HG03521 (cell line): Measurements from ENCODE around the gene OPN1LW.
"Not testable (repeated sequence)": the region's sequence is repeated elsewhere in the genome, so short reads cannot be mapped to it uniquely, and the experiment has no call there.

ENCODE experiments used
- ATAC-seq: cut with Tn5 transposase; IDR thresholded peaks from one replicate; pipeline ENCODE4 v1.9.1; 2021; ENCODE audit warnings: mild to moderate bottlenecking, moderate library complexity; ENCODE audit not compliant: unreplicated experiment

OPN1LW gene

DNA sequence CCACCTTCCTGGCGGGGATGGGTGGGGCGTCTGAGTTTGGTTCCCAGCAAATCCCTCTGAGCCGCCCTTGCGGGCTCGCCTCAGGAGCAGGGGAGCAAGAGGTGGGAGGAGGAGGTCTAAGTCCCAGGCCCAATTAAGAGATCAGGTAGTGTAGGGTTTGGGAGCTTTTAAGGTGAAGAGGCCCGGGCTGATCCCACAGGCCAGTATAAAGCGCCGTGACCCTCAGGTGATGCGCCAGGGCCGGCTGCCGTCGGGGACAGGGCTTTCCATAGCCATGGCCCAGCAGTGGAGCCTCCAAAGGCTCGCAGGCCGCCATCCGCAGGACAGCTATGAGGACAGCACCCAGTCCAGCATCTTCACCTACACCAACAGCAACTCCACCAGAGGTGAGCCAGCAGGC is at the start of gene OPN1LW:
TSS of gene OPN1LW (plus strand) at position 234 of the 400 bp plus-strand sequence. CDS start at position 275, 41 bp downstream.
- not testable (repeated sequence) for ATAC-seq

GRCh38 chrX:154094833-154095232 is 49.2 kb upstream of the OPN1LW start:
- no peak for ATAC-seq

DNA sequence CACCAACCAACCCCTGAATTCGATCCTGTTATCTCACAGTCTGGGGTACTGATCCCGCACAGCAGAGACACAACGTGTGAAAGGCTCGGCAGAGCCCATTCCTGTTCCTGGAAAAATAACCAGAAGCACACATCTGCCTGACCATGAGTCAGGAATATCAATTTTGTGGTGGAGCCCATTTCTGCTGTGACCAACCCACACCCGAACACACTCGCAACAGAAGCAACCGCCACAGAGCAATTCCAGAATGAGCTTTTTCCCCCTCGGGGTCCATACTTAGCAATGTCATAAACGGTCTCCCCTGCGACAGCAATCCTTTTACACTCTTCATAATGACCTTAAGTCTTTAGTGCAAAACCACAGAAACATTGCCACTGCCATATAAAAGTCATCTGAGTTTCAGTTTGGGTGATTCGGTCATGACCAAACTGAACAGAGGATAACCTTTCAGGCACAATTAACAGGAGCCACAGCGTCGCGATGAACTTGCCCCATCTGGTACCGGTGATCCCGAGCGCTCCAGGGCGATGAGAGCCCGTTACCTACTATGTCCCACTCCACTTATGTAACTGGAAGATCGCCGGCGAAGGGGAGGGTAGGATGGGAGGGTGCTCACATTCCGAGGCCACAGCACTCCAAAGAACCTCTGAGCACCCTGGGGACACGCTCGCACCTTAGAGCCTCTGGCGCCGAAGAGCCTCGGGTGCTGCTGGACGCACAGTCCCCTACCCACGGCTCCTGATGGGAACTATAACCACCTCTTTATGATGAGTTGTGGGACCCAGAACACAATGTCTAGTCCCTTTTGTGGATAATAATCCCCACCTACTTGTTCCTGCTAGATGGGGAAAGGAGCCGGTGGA is 47.7 kb upstream of the OPN1LW start:
- no peak for ATAC-seq

GRCh38 chrX:154097003-154097588 is 46.9 kb upstream of the OPN1LW start:
- ATAC-seq, result peak; percentile 26

DNA sequence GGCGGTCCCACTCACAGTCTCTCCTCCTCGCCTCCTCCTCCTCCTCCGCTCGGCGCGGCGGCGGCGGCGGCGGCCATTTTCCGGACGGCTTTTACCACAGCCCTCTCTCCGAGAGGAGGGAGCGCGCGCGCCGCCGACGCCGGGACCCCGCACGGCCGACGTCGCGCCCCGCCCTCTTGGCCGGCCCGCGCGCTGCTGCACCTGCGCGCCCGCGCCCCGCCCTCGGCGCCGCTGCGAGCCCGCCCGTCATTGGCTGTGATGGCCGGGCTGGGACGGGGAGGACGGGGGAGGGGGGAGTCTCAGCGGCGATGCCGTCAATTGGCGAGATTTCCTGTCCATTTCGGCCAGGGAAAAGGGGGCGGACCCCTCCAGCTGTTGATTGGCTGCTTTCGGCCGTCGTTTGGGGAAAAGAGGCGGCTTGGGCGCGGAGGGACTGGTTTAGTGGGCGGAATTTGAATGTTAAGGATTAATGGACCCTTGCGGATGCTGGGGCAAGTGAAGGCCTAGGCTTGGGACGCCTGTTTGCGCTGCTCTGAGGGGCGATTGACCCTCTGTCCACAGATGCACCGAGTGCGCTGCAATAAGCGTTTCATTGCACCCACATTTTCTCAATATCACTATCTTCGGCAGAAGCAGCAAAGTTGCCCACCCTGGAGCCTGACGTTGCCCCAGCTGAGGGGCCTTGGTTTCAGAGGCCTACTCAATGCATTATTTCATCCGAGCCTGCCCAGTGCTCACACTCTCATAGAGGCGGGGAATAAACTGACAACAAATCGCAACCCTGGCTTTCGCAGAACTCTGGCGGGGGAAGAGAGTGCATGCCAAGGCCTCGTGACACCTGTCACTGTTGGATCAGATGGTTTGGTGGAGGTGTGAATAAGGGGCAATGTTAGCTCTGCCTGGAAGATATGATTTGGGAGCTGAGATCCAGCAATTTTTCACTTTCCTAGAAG is 46.2 kb upstream of the OPN1LW start, which contains the start of gene MECP2:
TSS of gene MECP2 (minus strand) at position 129 of the 953 bp plus-strand sequence.
- ATAC-seq, result peak; percentile 90

- ATAC-seq, result no peak
Measured at GRCh38 chrX:154098551-154098950, 45.5 kb upstream of the OPN1LW start.

DNA sequence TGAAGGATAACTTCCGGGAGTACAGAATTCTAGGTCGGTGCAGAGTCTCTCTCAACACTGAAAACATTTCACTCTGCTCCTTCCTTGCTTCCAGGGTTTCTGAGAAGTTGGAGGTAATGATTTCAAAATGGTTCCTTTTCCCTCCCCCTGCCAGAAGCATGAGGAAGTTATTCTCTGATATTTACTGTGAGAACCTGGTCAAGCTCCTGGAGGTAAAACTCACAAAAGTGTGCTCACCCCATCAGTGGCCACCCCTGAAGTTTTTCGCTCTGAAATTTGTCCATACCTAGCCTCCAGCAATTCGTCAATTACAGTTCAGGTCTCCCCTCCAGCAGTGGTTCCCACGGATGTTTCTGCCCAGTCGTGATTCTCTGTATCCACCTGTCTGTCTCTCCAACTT is 30.3 kb upstream of the OPN1LW start:
- ATAC-seq, result no peak

GRCh38 chrX:154114652-154115051 is 29.4 kb upstream of the OPN1LW start:
- ATAC-seq, result no peak

- no peak for ATAC-seq
Measured at GRCh38 chrX:154115071-154115470, 29.0 kb upstream of the OPN1LW start.

DNA sequence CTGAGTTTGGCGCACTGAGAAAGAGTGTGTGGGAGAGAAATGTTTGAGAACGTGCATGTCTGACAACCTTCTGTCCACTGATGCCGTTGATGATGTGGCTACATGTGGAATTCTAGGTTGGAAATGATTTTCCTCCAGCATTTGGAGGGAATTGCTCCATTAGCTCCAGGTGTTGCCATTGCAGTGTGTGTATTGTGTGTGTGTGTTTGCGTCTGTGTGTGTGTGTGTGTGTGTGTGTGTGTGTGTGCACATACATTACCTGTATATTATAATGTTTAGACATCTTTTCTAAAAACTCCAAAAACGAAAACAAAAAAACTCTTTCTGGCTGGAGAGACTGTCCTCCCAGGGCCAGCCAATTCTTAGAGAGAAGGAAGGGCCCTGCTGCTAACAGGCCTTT is 28.3 kb upstream of the OPN1LW start:
- ATAC-seq, result no peak

DNA sequence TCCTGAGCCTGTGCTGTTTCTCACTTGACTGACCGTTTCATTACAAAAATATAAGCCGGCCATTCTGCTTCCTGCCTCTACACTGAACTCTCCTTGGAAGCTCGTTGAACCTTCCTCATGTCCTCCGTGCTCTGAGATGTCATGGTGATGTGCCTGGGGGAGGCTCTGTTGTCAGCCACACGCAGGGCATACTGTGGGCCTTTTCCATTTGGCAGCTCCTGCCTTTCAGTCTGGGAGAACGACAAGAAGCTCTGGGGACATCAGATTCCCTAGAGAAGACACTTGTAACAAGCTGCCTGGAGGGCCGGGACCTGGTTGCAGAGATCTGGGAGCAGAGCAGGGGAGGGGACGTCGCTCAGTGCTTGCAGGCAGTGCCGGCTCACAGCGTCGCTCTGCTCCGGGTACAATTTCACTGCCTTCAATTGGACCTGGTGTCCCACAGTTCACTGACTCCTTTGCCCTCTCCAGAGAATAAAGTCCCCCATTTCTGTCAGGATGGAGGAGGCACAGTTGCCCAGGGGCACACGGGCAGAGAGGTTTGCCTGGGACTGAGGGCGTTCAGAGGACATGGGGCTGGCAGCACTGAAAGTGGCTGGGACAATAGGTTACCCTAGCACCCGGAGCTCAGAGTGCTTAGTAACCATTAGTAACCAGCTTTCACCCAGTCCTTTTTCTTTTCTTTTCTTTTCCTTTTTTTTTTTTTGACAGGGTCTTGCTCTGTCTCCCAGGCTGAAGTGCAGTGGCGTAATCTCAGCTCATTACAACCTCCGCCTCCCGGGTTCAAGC is 27.4 kb upstream of the OPN1LW start:
- ATAC-seq, result no peak

GRCh38 chrX:154117566-154117965 is 26.5 kb upstream of the OPN1LW start:
- no peak for ATAC-seq

GRCh38 chrX:154120567-154120966 is 23.5 kb upstream of the OPN1LW start:
- no peak for ATAC-seq

- ATAC-seq, result no peak
Measured at GRCh38 chrX:154121207-154121606, 22.8 kb upstream of the OPN1LW start.

GRCh38 chrX:154121961-154122360 is 22.1 kb upstream of the OPN1LW start:
- ATAC-seq, result no peak

DNA sequence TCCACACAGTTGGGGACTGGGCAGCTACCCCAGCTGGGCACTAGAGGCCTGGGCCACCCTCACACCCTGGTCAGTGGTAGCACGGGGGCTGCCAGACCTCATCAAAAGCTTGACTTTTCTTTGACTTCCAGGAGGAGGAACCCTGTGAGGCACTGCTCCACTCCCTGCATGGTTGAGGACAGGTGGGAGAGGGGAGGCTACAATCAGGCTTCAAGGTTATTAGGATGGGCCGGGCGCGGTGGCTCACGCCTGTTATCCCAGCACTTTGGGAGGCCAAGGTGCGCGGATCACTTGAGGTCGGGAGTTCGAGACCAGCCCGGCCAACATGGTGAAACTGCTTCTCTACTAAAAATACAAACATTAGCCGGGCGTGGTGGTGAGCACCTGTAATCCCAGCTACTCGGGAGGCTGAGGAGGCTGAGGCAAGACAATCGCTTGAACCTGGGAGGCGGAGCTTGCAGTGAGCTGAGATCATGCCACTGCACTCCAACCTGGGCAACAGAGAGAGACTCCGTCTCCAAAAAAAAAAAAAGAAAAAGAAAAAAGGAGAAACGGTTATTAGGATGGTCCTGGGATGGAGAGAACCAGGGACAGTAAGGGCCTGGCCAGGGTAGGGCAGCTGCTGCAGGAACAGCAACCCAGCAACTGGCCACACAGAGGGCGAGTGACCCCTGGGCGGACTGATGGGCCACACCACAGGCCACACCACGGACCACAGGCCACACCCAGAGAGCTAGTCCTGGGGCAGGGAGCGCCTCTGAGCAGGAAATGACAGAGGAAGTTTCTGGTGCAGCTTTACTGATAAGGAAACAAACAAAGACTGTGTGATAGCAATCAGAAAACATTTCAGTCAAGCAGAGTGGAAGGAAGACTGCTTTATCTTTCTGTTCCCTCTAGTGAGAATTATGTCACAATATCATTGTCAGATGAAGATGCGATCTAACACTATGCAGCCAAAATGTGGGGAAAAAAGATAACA is 20.5 kb upstream of the OPN1LW start:
- no peak for ATAC-seq

DNA sequence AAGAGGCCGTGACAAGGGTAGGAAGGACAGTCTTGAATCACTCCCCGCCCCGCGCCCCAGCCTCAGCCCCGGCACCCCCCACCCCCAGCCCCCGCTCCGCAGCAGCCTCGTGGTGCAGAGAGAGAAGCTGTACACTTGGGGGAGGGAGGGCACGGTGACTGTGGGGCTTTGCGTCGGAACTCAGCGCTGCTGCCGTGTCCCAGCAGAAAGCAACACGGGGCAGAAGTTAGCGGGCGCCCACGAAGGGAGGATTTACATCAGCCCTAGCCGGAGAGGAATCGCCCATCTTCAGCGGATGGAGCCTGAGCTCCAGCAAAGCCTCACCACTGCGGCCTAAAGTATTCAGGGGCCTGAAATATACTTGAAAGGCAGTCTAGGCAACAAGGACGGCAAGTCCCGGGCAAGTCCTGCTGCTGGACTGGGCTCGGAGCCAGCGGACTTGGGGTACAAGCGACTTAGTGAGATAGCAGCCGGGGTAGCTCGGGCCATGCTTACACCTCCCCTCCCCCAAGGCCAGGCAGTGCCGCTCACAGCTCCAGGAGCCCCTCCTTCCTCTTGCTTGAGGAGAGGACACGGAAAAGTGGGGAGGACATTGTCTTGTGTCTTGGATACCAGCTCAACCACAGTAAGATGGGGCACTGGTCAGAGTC is 18.5 kb upstream of the OPN1LW start:
- ATAC-seq, result no peak

GRCh38 chrX:154126101-154126500 is 17.9 kb upstream of the OPN1LW start:
- ATAC-seq, result no peak

- ATAC-seq, result no peak
Measured at GRCh38 chrX:154131955-154132354, 12.1 kb upstream of the OPN1LW start.
